ENCODE data around the gene AKR1E2.
"Not testable (repeated sequence)": the region's sequence is repeated elsewhere in the genome, so short reads cannot be mapped to it uniquely, and the experiment has no call there.

AKR1E2 gene

DNA sequence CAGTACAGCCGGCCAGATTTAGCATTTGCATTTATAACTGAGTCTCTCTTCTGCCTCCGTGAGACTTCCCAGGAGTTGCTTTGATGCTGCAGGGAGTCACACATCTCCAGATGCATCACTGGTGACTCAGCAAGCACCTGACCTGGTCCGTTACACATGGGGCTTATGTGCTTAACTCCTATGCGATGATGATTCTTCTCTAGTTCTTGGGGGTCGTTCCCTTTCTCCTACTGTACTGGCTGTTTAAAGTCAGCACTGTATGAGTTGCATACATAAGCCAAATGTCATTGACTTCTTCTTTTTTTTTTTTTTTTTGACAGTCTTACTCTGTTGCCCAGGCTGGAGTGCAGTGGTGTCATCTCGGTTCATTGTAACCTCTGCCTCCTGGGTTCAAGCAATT, 13.0 kb upstream of the AKR1E2 start:
- Histone ChIP-seq H3K27ac (no peak overlapping the region), H3K4me3 (ENCODE audit: low read depth in 1 of 2, low read length in 1 of 2) (no peak overlapping the region), H3K4me1 (ENCODE audit: control insufficient read depth in 1 of 2, insufficient read depth in 1 of 2, low read depth in 1 of 2, low read length in 1 of 2) (peaks cover 0 to 6% of the 10 kb centered on the region in 2 experiments), H3K9me3 (no peaks in the 10 kb centered on the region), H3K27me3 (peaks cover 4% of the 10 kb centered on the region), H3K36me3 (no peaks in the 10 kb centered on the region)
- TF ChIP-seq, protein P1, sequence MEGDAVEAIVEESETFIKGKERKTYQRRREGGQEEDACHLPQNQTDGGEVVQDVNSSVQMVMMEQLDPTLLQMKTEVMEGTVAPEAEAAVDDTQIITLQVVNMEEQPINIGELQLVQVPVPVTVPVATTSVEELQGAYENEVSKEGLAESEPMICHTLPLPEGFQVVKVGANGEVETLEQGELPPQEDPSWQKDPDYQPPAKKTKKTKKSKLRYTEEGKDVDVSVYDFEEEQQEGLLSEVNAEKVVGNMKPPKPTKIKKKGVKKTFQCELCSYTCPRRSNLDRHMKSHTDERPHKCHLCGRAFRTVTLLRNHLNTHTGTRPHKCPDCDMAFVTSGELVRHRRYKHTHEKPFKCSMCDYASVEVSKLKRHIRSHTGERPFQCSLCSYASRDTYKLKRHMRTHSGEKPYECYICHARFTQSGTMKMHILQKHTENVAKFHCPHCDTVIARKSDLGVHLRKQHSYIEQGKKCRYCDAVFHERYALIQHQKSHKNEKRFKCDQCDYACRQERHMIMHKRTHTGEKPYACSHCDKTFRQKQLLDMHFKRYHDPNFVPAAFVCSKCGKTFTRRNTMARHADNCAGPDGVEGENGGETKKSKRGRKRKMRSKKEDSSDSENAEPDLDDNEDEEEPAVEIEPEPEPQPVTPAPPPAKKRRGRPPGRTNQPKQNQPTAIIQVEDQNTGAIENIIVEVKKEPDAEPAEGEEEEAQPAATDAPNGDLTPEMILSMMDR (IDR thresholded peaks at IDR 0.05): no peak

DNA sequence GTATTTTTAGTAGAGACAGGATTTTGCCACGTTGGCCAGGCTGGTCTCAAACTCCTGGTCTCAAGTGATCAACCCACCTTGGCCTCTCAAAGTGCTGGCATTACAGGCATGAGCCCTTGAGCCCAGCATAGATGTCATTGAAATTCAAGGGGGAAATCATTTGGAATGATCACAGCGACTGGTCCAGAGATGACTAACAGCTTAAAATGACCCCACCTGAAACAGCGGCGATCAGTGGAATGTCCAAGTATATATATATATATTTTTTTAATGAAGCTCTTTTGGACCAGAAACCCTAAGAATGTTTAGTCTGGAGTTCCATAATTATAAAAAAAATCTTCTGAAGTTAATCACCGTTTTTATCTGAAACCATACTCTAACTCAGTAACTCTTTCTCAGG, 12.5 kb upstream of the AKR1E2 start:
- Histone ChIP-seq H3K4me1 (ENCODE audit: control insufficient read depth in 1 of 2, insufficient read depth in 1 of 2, low read depth in 1 of 2, low read length in 1 of 2) (peaks cover 0 to 6% of the 10 kb centered on the region in 2 experiments), H3K27ac (no peak overlapping the region), H3K27me3 (peaks cover 7% of the 10 kb centered on the region), H3K9me3 (no peaks in the 10 kb centered on the region), H3K4me3 (ENCODE audit: low read depth in 1 of 2, low read length in 1 of 2) (no peak overlapping the region), H3K36me3 (no peaks in the 10 kb centered on the region)
- TF ChIP-seq, protein P1 (IDR thresholded peaks at IDR 0.05): no peak

DNA sequence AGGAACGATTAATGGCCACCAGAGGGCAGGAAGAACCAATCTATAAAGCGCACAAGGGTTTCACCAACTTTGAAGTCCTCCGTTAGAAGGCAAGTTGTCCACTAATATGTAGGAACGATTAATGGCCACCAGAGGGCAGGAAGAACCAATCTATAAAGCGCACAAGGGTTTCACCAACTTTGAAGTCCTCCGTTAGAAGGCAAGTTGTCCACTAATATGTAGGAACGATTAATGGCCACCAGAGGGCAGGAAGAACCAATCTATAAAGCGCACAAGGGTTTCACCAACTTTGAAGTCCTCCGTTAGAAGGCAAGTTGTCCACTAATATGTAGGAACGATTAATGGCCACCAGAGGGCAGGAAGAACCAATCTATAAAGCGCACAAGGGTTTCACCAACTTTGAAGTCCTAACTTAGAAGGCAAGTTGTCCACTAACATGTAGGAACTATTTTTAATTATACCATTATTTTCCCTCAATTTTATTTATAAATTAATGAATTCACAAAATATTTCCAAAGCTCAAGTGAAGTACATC, 10.3 kb upstream of the AKR1E2 start:
- H3K27ac ChIP-seq; H3K9me3 ChIP-seq; H3K4me3 ChIP-seq (ENCODE audit: low read depth in 1 of 2, low read length in 1 of 2); H3K4me1 ChIP-seq (ENCODE audit: control insufficient read depth in 1 of 2, insufficient read depth in 1 of 2, low read depth in 1 of 2, low read length in 1 of 2); H3K36me3 ChIP-seq: not testable (repeated sequence)
- H3K27me3 ChIP-seq: peaks cover 24% of the 10 kb centered on the region
- TF ChIP-seq, protein P1 (IDR thresholded peaks at IDR 0.05): peak; percentile 31

DNA sequence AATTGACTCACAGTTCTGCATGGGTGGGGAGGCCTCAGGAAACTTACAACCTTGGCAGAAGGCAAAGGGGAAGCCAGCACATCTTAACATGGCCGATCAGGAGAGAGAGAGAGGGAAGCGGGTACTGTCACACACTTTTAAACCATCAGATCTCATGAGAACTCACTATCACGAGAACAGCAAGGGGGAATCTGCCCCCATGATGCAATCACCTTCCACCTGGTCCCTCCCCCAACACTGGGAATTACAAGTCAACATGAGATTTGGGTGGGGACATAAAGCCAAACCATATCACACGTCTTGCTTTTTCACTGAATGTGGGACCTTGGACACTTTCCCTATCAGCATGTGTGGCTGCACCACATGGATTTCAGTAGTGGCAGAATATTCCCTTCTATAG, 9.0 kb upstream of the AKR1E2 start:
- H3K27ac ChIP-seq: no peak overlapping the region
- no peaks in the 10 kb centered on the region for H3K9me3 ChIP-seq
- no peak overlapping the region for H3K4me3 ChIP-seq (ENCODE audit: low read depth in 1 of 2, low read length in 1 of 2)
- TF ChIP-seq, protein P1 (IDR thresholded peaks at IDR 0.05): no peak
- peaks cover 0 to 6% of the 10 kb centered on the region in 2 experiments for H3K4me1 ChIP-seq (ENCODE audit: control insufficient read depth in 1 of 2, insufficient read depth in 1 of 2, low read depth in 1 of 2, low read length in 1 of 2)
- no peaks in the 10 kb centered on the region for H3K36me3 ChIP-seq
- peaks cover 30% of the 10 kb centered on the region for H3K27me3 ChIP-seq

DNA sequence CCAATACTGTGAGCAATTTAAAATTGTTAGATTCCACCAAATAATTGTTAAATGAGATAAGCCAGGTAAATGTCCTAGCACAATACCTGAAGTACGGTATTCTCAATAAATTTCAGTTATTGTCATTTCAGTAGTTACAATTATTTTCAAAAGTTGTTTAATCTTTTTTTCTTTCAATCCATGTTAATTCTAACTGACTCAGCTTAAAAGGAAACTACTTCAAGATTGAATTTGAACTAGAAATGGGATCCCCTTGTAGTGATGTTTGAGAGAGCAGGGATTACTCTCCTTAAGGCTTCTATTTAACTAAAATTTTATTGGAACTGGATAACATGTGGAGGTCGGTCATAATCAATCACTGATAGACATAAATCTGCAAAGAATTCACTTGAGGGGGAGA, 6.9 kb upstream of the AKR1E2 start:
- H3K27me3 ChIP-seq: peaks cover 30% of the 10 kb centered on the region
- H3K36me3 ChIP-seq: no peaks in the 10 kb centered on the region
- H3K4me3 ChIP-seq (ENCODE audit: low read depth in 1 of 2, low read length in 1 of 2): no peak overlapping the region
- no peaks in the 10 kb centered on the region for H3K9me3 ChIP-seq
- H3K27ac ChIP-seq: no peak overlapping the region
- TF ChIP-seq, protein P1 (IDR thresholded peaks at IDR 0.05): no peak
- H3K4me1 ChIP-seq (ENCODE audit: control insufficient read depth in 1 of 2, insufficient read depth in 1 of 2, low read depth in 1 of 2, low read length in 1 of 2): peaks cover 0 to 6% of the 10 kb centered on the region in 2 experiments

DNA sequence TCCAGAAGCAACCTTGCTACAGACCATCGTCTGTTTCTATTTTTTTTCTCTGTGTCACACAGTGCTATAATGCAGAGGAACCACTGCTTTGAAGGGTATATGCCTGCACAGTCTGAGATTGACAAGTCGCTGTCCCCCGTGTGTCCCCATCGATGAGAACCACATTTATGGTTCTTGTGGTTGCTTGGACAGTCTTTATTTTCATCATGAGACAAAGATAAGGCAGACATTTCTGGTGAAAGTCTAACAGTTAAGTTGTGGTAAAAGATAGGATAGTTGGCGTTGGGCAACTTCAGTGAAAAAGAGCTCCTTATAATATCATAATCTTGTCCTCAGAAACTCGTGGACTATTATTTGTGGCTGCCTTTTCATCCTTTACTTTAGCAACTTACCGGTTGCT, 6.3 kb upstream of the AKR1E2 start:
- no peak overlapping the region for H3K27ac ChIP-seq
- no peaks in the 10 kb centered on the region for H3K36me3 ChIP-seq
- peaks cover 33% of the 10 kb centered on the region for H3K27me3 ChIP-seq
- no peak overlapping the region for H3K4me3 ChIP-seq (ENCODE audit: low read depth in 1 of 2, low read length in 1 of 2)
- no peaks in the 10 kb centered on the region for H3K9me3 ChIP-seq
- peaks cover 0 to 5% of the 10 kb centered on the region in 2 experiments for H3K4me1 ChIP-seq (ENCODE audit: control insufficient read depth in 1 of 2, insufficient read depth in 1 of 2, low read depth in 1 of 2, low read length in 1 of 2)
- TF ChIP-seq, protein P1 (IDR thresholded peaks at IDR 0.05): no peak
